Activated T-helper 9 cell treated with anti-CD3 and anti-CD28 coated beads, Interleukin-2, amount 50 U/mL, for 16 hours (primary cell): ENCODE results near the gene ARL2BP.

Experiments
- DNase-seq: peaks from one replicate; pipeline ENCODE4 v3.0.0-alpha.2; 2020; ENCODE audit warnings: low read depth

ARL2BP gene

GRCh38 chr16:57235128-57236021, 9.7 kb upstream of the ARL2BP start:
- DNase-seq, result no peak

GRCh38 chr16:57236022-57236350, 9.1 kb upstream of the ARL2BP start:
- DNase-seq, result no peak

- DNase-seq, result no peak
These were observed 6.4 kb upstream of the ARL2BP start for GRCh38 chr16:57238682-57239081.

GRCh38 chr16:57239107-57239506, 6.0 kb upstream of the ARL2BP start:
- no peak for DNase-seq

- no peak for DNase-seq
These were observed 4.2 kb upstream of the ARL2BP start for GRCh38 chr16:57240851-57241250.

GRCh38 chr16:57242650-57243049, 2.4 kb upstream of the ARL2BP start:
- DNase-seq, result no peak

- no peak for DNase-seq
These were observed 644 bp upstream of the ARL2BP start for GRCh38 chr16:57244463-57244766.

- DNase-seq, result no peak
These were observed 534 bp downstream of the ARL2BP start for GRCh38 chr16:57245472-57246113.

- DNase-seq, result no peak
These were observed 6.3 kb downstream of the ARL2BP start for GRCh38 chr16:57251352-57251751.

GRCh38 chr16:57252148-57252721, 7.2 kb downstream of the ARL2BP start:
- no peak for DNase-seq

GRCh38 chr16:57253466-57253865, 8.4 kb downstream of the ARL2BP start:
- DNase-seq, result no peak

GRCh38 chr16:57255686-57256415, 10.8 kb downstream of the ARL2BP start:
- no peak for DNase-seq

- no peak for DNase-seq
These were observed 11.7 kb downstream of the ARL2BP start for GRCh38 chr16:57256601-57257395.

GRCh38 chr16:57257455-57258070, 12.5 kb downstream of the ARL2BP start:
- DNase-seq, result no peak

GRCh38 chr16:57258226-57258909, 13.3 kb downstream of the ARL2BP start:
- DNase-seq, result no peak

GRCh38 chr16:57258910-57259475, 13.9 kb downstream of the ARL2BP start:
- no peak for DNase-seq

GRCh38 chr16:57260294-57260929, 15.4 kb downstream of the ARL2BP start:
- no peak for DNase-seq

GRCh38 chr16:57261806-57262205, 16.7 kb downstream of the ARL2BP start:
- no peak for DNase-seq

- no peak for DNase-seq
These were observed 17.9 kb downstream of the ARL2BP start for GRCh38 chr16:57262841-57263540.
